Measurements from ENCODE around the gene ARMS2.
A peak's percentile ranks its signal among the peaks of the same experiment; 100 is the strongest.

The ARMS2 gene

DNA sequence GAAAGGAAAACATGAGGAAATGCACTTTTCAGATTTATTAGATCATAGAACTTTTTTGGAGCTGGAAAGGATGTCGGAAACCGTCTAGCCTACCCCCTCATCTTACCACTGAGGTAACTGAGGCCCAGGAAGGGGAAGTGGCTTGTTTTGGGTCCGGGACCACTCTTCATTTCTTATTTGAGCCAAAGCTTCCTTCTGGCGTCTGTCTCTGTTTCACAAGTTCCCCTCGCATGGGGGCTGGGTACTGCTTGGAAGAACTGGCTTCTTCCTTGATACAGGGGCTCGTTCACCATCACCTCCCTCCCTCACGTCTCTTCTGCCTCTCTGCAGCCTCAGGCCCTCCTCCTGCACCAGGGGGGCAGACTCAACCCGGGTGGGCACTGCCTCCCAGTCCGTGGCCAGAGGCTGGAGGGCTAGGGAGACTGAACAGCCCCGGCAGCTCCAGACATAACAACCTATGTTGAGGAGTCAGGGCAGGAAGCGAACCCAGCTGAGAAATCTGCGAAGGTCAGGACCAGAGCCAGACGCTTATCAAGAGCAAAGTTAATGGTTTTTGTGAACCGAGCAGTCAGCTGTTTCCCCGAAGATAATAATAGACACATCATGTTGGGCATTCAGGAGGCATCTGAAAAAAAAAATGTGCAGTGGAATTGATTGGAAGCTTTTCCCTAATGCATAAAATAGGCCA lies 19.8 kb downstream of the ARMS2 start:
- no peak for DNase-seq

DNA sequence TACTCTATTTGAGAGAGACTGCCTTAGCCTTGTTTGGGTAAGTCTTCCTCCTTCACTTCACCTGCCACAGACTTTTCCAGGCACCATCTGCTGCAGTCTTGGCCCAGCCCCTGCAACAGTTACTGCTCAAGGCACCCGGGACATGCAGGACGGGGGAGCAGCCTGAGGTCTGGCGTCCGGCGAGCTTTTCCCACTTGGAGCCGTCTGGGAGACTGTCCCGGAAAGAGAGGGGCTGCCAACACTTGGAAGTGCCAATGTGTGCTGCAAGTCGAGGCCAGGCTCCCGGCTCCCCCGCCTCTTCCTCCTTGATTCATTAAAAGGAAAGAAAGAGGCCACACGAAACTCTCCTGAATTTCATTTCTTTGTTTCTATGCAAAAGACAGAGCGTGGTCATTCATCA lies 20.6 kb downstream of the ARMS2 start:
- no peak for DNase-seq

DNA sequence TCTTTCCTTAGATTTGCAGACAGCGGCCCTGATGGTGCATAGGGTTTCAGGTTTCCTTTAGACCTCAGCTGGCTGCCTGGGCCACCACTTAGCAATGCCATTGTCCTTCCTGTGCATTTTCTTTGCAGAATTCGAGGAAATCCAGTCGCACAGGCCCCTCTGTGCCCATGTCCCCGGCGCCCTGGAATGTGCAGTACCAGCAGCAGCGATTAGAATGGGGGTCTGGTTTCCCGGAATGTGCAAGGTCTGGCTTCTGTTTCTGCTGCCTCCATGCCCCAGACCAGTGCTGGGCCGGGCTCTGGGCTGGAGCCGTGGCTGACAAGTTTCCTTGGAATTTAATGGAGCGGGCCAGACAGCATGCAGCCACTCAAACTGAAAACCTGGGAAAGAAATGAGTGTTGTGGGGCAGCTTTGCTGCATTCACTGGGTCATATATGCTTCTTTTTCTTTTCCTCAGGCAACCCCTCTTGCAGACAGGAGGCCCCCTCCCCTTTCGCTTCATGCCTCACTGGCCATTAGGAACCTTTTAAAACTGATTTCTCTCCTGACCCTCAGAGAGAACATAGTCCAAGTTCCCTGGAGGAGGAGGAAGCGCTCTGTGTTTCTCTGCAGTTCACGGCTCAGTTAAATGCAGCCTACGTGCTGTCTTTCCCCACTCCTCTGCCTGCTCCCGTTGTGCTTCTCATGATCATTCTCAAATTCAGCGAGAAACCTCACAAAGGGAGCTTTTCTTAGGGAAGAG lies 21.3 kb downstream of the ARMS2 start:
- no peak for DNase-seq

DNA sequence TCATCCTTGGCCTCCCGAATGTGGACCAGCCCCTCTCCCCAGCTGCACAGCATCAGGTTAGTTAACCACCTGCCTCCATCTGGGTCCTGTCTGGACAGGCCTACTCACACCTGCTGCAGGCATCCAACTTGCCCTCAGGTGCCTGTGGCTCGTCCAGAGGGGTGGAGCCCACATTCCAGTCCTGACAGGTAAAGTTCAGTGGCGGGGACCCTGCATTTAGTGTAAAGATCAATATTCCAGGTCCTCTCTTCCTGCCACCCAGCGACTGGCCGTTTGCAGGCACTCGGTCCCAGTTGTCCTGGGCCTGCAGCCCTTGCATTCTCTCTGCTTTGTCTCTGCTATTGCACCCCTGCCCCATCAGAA lies 21.9 kb downstream of the ARMS2 start:
- DNase-seq: no peak

DNA sequence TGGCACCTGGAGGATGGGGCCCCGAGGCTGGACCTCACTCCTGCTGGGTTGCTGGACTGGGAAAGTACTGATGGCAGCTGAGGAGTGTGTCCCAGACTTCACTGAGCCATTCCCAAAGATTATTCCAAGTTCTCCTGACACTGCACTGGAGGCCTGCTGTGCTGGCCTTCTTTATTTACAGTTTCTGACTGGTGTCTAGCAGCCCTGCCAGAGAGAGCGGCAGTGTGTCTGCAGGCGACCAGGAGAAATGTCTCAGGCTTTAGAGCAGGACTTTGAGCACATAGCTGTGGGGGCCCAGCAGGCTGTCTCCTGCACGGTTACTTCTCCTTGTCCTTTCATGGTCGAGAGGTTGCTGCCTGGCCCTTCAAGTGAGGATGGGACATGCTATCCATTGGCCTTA lies 23.0 kb downstream of the ARMS2 start:
- no peak for DNase-seq

DNA sequence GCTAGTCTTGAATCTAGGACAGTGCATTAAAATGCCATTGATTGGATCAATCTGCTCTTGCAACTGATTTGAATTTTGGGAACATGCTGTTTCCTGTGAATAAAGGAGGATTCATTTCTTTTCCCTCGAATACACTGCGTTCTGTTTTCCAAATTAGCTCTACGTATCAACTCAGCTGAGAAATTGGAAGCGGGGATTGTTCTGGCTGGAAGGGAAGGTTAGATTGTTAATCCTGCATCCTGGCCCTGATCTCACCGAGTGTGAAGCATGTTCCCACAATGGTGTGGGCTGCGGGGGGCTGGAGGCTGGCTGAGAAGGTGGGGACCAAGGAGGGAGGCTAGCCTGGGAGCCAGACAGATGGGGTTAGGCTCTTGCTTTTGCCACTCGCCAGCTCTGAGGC lies 24.5 kb downstream of the ARMS2 start:
- DNase-seq: no peak

DNA sequence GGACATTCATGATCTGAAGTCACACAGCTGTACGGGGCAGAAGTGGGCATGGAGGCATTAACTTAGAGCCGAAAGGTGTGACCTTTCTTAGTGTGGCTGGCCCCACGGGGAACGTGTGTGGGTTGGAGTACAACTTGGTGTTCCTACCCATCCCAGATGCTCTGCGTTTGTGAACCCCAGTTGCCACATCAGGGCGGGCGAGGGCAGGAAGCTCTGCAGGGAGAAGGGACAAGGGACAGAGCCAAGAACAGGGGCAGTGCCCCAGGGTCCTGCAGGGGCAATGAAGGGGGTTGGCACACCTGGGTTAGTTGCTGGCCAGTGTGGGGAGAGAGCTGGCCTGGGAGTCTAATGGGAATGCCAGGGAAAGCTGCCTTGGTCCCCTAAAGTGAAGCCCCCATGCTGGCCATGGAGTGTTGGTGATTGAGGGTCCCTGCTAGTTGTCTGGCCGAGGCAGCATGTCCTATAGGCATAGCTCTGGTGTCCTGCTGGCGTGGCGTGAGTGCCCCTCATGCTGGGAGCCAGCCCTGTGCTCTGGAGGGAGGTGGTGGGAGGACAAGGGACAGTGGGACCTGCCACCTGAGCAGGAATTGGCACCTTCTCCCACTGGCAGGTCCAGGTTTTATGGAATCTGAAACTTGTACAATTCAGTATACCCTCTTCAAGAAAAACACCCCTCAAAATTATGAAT lies 25.8 kb downstream of the ARMS2 start:
- no peak for DNase-seq

DNA sequence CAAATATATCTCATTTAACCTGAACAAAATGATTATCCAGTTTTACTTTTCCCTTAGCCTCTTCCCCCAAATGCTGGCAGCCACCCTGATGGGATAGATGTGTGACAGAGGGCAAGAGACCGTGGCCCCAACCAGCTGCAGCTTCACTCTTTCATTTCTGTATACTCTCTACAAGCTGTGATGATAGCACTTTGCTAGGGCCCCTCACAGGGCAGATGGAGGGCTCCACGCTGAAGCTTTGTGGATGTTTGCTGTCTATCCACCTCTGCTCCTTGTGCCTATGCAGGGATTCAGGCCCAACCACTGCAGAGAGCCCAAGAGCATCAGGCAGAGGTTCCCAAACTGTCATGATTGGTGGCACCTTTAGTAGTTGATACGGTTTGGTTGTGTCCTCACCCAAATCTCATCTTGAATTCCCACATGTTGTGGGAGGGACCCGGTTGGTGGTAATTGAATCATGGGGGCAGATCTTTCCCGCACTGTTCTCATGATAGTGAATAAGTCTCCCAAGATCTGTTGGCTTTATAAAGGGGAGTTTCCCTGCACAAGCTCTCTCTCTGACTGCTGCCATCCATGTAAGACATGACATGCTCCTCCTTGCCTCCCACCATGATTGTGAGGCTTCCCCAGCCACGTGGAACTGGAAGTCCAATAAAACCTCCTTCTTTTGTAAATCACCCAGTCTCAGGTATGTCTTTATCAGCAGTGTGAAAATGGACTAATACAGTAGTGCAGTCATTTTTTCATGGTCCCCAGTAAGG lies 27.0 kb downstream of the ARMS2 start:
- DNase-seq: no peak

DNA sequence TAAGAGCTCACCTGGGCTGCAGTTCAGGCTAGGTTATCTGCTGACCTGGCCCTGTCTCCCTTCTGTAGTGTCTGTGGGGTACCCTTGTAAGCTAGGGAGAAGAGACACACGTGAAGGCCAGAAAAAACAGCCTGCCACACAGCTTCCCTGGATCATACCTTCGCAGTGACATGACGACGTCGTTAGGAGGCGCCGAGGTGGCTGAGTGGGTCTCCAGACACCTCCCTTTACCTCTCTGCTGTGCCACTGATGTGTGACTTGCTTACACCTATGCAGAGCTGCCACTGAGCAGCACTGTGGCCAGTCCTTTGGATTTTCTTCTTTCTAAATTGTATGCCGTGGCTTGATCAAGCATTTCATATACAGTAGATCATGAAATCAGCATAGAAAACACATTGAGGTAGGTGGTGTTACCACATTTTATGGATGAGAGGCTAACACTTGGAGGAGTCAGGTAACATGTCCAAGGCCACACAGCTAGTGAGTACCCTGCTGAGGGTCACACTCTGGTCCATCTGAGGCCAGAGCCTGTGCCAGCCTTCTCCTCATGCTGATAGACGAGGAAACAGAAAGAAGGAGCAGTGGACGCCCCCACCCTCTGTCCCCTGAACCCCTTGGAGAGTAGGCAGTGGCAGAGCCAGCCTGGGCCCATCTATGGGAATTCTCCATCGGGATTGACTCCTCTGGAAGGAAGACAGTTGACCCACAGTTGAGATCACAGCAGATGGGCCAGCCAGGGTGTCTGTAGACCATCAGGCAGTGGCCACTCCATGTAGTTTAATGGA lies 30.0 kb downstream of the ARMS2 start:
- DNase-seq: no peak

DNA sequence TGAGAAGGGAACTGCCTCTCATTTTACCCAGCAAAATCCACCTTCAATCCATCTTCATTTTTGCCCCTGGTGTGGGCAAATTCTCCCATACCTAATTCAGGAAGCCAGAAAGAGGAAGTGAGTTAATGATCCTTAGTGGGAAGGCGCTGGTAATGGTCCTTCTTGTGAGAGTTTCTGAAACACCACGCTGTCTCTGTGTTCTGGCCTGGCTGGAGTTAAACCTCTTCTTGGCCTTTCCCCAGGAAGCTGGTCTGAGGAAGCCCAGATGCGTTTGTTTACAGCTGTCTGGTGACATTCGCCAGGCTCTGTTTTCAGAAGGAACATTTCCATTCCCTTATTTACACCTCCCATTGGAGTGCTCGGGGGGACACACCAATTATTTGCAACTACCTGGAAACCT lies 31.2 kb downstream of the ARMS2 start:
- no peak for DNase-seq

DNA sequence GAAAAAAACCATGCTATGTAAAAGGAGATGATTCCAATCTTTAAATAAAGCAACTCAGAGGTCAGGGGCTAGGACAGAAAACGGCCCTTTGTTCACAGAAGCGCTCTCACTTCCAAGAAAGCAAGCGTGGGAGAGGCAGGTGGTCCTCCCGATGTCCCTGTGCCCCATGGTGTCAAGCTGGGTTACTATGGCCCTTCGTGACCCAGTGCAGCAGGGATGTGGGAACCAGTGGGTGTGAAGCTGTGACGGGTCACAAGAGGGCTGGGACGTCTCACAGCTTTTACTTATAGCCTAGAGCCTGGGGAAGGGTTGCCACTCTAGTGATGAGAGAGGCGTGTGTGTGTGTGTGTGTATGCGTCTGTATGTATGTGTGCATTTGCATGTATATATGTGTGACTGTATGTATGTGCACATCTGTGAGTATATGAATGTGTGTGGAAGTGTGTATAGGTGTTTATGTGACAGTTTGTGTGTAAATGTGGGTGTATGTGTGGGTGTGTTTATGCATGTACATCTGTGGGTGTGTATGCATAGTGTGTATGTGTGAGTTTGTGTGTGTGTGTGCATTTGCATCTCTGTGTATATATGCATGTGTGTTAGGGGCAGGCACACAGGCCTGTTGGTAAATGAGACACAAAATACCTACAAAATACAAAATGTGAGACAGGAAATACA lies 32.1 kb downstream of the ARMS2 start:
- no peak for DNase-seq

DNA sequence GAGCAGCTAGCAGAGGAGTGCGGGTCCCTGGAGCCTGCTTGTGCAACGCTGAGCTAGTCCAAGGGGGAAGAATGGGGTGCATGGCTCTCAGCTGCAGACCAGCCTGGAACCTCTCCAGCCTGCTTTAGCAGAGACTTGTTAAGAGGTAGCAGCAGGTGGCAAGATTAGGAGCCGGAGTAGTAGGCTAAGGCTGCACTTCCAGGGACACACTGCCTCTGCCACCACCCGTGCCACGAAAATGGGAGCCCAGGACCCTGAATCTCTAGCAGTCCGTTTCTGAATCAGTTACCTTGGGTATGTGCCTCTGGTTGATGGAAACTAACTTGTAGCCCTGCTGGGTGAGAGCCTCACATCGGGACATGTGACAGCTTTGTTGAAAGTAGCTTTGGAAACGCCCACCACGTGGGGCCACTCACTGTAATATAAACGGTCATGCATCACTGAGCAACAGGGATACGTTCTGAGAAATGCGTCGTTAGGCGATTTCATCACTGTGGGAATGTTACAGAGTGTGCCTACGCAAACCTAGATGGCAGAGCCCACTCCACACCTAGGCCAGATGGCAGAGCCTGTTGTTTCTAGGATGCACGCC lies 32.8 kb downstream of the ARMS2 start:
- DNase-seq: peak; percentile 64

DNA sequence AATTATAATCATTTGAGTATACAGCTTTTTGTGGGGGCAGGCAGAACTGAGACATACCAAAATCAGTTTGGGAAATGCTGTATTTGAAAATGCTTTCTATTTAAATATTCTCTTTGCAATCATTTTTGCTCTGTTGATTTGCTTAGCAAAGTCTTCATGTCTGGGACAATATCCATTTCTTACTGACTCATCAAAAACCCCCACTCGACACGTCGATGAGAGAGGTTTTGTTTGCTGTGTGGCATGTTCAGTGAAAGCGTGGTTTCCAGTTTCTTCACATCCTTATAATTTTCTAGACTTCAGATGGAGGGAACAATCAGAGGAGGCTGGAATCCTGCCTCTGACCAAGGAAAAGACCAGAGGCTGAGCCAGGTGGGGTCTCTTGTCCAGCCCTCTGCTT lies 35.8 kb downstream of the ARMS2 start:
- DNase-seq: no peak

DNA sequence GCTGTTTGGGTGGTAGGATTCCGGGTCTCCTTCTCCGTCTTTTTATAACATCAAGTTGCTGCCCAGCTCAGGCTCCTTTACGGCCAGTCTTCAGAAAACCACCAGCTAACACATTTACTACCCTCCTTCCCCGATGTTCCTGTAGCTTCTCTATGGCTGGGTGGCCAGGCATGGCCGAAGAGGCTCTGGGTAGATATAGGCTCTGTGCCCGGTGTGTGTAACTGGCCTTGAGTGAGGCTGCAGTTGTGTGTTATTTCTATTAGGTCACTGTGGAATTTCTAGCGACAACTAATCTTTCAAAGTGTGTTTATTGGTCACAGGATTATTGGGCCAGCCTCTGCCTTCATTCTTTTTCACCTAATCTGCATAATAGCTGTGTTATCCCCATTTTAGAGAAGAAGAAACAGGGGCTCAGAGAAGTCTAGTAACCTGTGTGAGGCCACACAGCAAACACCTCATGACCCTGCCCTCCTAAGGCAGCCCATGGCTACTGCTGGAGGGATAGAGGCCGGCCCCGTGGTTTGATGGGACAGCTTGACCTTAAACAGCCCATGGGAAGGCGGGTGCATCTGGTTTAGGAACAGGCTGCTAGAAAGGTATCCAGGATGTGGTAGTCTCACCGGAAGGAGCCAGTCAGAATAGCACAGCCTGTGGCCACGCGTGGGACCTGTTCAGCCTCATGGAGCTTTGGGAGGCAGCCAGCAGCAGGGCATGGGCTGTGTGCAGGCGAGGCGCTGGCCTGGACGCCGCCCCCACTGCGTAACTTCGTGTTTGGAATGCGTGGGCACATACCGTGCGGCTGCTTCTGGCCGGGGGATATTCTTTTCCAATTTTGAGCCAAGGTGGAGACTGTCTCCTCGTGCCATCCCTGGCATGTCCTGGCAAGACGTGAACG lies 36.6 kb downstream of the ARMS2 start:
- no peak for DNase-seq

DNA sequence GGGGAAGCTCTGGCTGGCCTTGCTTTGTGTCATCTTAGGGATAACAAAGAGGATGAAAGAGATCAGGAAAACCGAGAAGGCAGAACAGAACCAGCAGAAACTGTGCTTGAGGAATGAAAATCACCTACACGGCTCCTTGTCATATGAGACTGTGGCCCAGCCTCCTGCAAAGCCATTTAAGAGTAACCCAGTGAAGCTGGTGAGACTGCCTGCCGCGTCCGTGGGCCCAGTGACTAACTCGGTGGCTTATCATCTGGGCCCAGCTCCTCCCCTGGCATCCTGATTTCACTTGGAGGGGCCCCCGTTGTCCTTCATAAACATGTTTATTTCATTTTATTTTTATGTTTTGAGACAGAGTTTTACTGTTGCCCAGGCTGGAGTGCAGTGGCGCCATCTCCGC lies 37.6 kb downstream of the ARMS2 start:
- no peak for DNase-seq

DNA sequence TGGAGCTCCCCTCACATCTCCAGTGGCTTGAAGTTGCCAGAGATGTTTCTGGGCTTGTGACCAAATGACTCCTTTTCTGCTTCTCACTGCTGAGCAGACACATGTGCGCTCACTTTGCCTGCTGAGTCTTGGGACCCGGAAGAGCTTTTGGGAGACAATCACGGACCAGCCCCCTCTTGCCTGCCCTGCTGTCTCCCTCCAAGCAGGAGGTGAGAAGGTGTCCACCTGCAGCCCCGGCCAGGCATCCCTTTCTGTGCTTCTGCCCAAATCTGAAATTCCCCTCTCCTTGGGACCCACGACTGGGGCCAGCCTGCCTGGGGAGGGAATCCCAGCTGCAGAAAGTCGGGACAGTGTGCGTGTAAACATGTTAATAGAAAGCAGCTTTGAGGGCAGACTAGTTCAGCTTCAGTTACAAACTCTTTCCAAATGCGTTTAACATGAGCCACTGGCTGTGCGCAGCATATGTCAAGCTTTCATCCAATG lies 38.6 kb downstream of the ARMS2 start:
- no peak for DNase-seq

DNA sequence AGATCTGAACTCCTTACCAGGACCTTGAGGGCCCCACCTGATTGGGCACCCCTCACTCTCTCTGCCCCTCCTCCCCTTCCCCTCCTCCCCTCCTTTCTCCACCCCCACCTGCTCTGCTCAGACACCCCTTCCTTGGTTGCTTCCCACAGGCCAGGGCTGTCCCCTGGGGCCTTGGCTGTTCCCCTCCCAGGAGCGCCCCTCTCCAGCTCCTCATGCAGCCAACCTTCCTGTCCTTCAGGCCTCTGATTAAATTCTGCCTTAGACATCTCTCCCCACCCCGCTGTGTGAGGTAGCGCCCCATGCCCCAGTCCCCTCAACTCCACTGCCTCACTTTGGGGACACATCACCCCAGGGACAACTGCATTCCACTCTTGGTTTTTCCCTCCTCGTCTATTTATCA lies 39.3 kb downstream of the ARMS2 start:
- no peak for DNase-seq

DNA sequence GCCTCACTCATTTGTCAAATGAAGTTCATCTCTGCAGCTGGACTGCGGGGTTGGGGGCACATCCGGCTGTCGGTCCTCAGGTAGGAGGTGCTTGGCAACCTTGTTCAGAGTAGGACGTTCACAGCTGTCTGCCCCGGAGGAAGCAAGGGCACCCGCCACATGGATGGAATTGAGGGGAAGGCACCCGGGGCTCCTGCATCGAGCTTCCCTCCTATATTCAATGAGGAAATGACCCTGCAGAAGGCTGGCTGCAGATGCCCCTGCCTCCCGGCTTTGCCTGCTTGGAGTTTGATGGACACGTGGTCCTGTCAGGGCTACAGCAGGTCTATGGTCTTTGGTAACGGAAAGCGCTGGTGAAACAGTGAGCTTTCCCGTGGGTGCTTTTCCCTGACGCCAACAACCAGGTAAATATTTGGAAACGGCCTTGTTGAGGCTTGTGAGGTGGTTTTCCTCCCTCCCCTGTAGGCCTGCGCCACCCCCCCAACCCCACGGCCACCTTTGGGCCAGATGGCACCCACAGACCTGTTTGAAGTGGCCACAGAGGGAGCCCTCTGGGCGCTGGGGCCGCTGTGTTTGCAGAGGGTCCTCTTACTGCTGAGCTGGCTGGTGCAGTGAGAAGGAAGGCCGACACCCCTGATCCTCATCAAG lies 39.8 kb downstream of the ARMS2 start:
- no peak for DNase-seq

DNA sequence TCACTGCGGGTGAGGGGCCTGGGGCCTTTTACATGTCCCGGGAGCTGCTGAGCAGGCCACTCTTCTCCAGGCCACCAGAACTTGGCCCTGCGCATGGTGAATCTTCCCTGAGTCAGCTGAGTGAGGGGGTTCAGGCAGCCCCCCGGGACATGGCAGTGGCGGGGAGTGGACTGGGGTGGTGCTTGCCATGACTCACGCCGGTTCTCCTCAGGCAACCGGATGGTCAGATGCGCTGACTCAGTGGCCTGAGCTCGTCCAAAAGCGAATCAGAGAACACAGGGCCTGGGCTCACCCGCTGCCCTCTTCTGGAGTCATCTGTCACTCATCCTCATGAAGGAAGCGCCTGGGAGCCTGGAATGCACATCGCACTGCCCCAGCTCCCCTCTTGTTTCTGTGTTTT lies 40.4 kb downstream of the ARMS2 start:
- DNase-seq: no peak

Measured in NCI-H2029 (cell line).